Ovary (tissue), 9 donors: ENCODE measurements around the gene CTAG1B. TPM values are rescaled to one million over a fixed set of nuclear protein-coding genes. Genes with fewer than 3 reads are reported as not detected.
"Not testable (repeated sequence)": the region's sequence is repeated elsewhere in the genome, so short reads cannot be mapped to it uniquely, and the experiment has no call there.

Experiments used
- DNase-seq, 5 donors: peaks; one replicate each; pipeline ENCODE4 v3.0.0-alpha.2; 2019 to 2020
- H3K27ac ChIP-seq, 2 donors: fragments of 200-600 bp; one replicate each; pipeline versions ENCODE4 v1.5.1 to v1.8.0; 2019 to 2022
- H3K27me3 ChIP-seq: fragments of 200-600 bp; one replicate; pipeline ENCODE4 v1.8.0; 2022
- H3K36me3 ChIP-seq: fragments of 200-600 bp; sonication (generic); one replicate; pipeline ENCODE4 v1.5.1; 2019
- H3K4me1 ChIP-seq: one replicate; pipeline ENCODE4 v1.8.1; 2013; ENCODE audit warnings: mild to moderate bottlenecking, moderate library complexity; ENCODE audit not compliant: insufficient read depth
- H3K4me3 ChIP-seq: fragments of 200-600 bp; sonication (generic); one replicate; pipeline ENCODE4 v1.5.1; 2017
- H3K9me3 ChIP-seq, 2 donors: fragments of 200-600 bp in 1 of 2; sonication (generic) in 1 of 2; one replicate each; pipeline versions ENCODE4 v1.5.1 to v1.8.1; 2013 to 2019; ENCODE audit warnings: mild to moderate bottlenecking in 1 of 2, moderate library complexity in 1 of 2
- CTCF ChIP-seq, 3 donors: fragments of 450-650 bp in 2 of 3; fragments of 200-600 bp in 1 of 3; IDR thresholded peaks; one replicate each; pipeline versions ENCODE4 v1.5.1 to v1.8.0; 2016 to 2022; ENCODE audit warnings: antibody characterized with exemption in 3 of 3, mild to moderate bottlenecking in 1 of 3
- EP300 ChIP-seq: sonication (generic); formaldehyde crosslinking; IDR thresholded peaks from one replicate; pipeline ENCODE4 v1.6.1; 2017; ENCODE audit warnings: antibody characterized with exemption
- POLR2A ChIP-seq: fragments of 450-650 bp; IDR thresholded peaks from one replicate; pipeline ENCODE4 v1.6.1; 2017; ENCODE audit warnings: antibody characterized with exemption, mild to moderate bottlenecking, moderate library complexity
- WGBS, 3 donors: extraction: QIAGEN DNeasy Blood & Tissue Kit in 1 of 3; methylation state at CpG; one replicate each; pipeline versions ENCODE4 v1.1.5 to v1.1.7; 2013 to 2017; 5-methylcytosine and 5-hydroxymethylcytosine counted together
- intact Hi-C, 4 donors: fragments of 100-400 bp; cut with DNase I; formaldehyde crosslinking; loops; one replicate each; pipeline versions ENCODE4 v1.11.0 to v1.15.1; 2022 to 2023
- polyA plus RNA-seq, 2 donors: library from polyadenylated mRNA; stranded (reverse); fragments of 200-250 nt in 1 of 2; fragments of 350-450 nt in 1 of 2; fragmentation: Illumina TruSeq in 1 of 2; extraction: RNeasy Lipid Tissue Mini Kit (QIAGEN cat#74804) in 1 of 2; gene quantifications; one replicate each; pipeline ENCODE4 v1.2.3, GENCODE V29; 2013 to 2014
- total RNA-seq, 7 donors: library from RNA; depleted of rRNA in 2 of 7; stranded (reverse); fragments of >200 nt in 2 of 7; fragmentation: NEBNext Ultra II Directional in 3 of 7; extraction: Animal tissue kit (Norgen Biotek cat#: 25700) in 3 of 7; gene quantifications; one replicate each; pipeline versions ENCODE4 v1.1.0 to v1.2.4, GENCODE V29; 2016 to 2023
- donor health status: DM: no; HTN: no; CAD: no; lungs with moderate emphysema.
- donor health status: DM: no; HTN: no; CAD: no.
- donor health status: Bipolar disorder and iron deficiency.
- donor health status: DM: yes; HTN: yes; CAD: no.
- donor health status: DM: no; HTN: no; CAD: no.
- donor health status: DM: yes; HTN: yes; CAD: no.

Gene CTAG1B
- total and polyA plus RNA-seq, 9 donors: 0.15 TPM; not detected in 8

GRCh38 chrX:154594491-154594890 is 24.6 kb downstream of the CTAG1B start:
- Histone ChIP-seq H3K27ac (no peak overlapping the region), H3K4me1 (no peaks in the 10 kb centered on the region), H3K4me3 (no peak overlapping the region), H3K9me3 (no peaks in the 10 kb centered on the region), H3K36me3 (no peaks in the 10 kb centered on the region), H3K27me3 (no peaks in the 10 kb centered on the region)
- 67 to 74% (median 71%) methylated on average over 4 of the region's 4 CpGs for WGBS, 3 donors
- intact Hi-C loops: no loop called here
- no peak for TF ChIP-seq EP300
- TF ChIP-seq POLR2A: no peak
- TF ChIP-seq CTCF (IDR thresholded peaks at IDR 0.05): no peak
- DNase-seq: no peak

GRCh38 chrX:154593201-154593600 is 25.9 kb downstream of the CTAG1B start:
- DNase-seq: no peak
- intact Hi-C loops: no loop called here
- Histone ChIP-seq H3K27ac (no peak overlapping the region), H3K27me3 (no peaks in the 10 kb centered on the region), H3K4me1 (no peaks in the 10 kb centered on the region), H3K36me3 (no peaks in the 10 kb centered on the region), H3K4me3 (no peak overlapping the region), H3K9me3 (no peaks in the 10 kb centered on the region)
- WGBS, 3 donors: 79 to 83% (median 81%) methylated on average over 5 of the region's 5 CpGs
- TF ChIP-seq POLR2A: no peak
- TF ChIP-seq CTCF (IDR thresholded peaks at IDR 0.05): no peak
- no peak for TF ChIP-seq EP300

- no peak for TF ChIP-seq POLR2A
- TF ChIP-seq EP300: no peak
- no peak for TF ChIP-seq CTCF (IDR thresholded peaks at IDR 0.05)
- no peaks in the 10 kb centered on the region for H3K27me3 ChIP-seq
- H3K9me3 ChIP-seq: no peaks in the 10 kb centered on the region
- no peak overlapping the region for H3K27ac ChIP-seq
- WGBS, 3 donors: 86 to 87% (median 87%) methylated on average over 5 of the region's 5 CpGs
- peak in 1 of 5 donors; percentile 2 for DNase-seq
- H3K36me3 ChIP-seq: no peaks in the 10 kb centered on the region
- no peaks in the 10 kb centered on the region for H3K4me1 ChIP-seq
- H3K4me3 ChIP-seq: no peak overlapping the region
- intact Hi-C loops: no loop called here
Measured at GRCh38 chrX:154592505-154592904, 26.6 kb downstream of the CTAG1B start.

GRCh38 chrX:154590415-154590814 is 28.7 kb downstream of the CTAG1B start:
- DNase-seq, H3K9me3 ChIP-seq, H3K4me3 ChIP-seq, H3K4me1 ChIP-seq, intact Hi-C loops, H3K27ac ChIP-seq, H3K27me3 ChIP-seq, H3K36me3 ChIP-seq: not testable (repeated sequence)
- WGBS, 3 donors: 20 to 41% methylated on average over 3 to 6 of the region's 13 CpGs; no CpG with 5 or more reads in 1 of the 3 donors

- not testable (repeated sequence) for DNase-seq, H3K9me3 ChIP-seq
Measured at GRCh38 chrX:154584585-154585183, 34.4 kb downstream of the CTAG1B start, which contains the start of gene CTAG1A. TSS of gene CTAG1A (plus strand) at chrX:154585133. CDS start at chrX:154585207, 74 bp downstream.

GRCh38 chrX:154582994-154583393 is 36.1 kb downstream of the CTAG1B start:
- WGBS, 3 donors: no CpG with 5 or more reads among the region's 8 CpGs
- not testable (repeated sequence) for DNase-seq

More at GRCh38 chrX:154584585-154585183, 34.4 kb downstream of the CTAG1B start, which contains the start of gene CTAG1A:
- intact Hi-C loops, H3K36me3 ChIP-seq, H3K27me3 ChIP-seq, H3K4me1 ChIP-seq, H3K27ac ChIP-seq, H3K4me3 ChIP-seq: not testable (repeated sequence)
- WGBS, 3 donors: no CpG with 5 or more reads among the region's 39 CpGs

GRCh38 chrX:154575076-154575475 is 44.0 kb downstream of the CTAG1B start:
- WGBS, 3 donors: no CpG with 5 or more reads among the region's 5 CpGs
- H3K36me3 ChIP-seq, H3K4me1 ChIP-seq, H3K27ac ChIP-seq, intact Hi-C loops, H3K4me3 ChIP-seq, H3K9me3 ChIP-seq, DNase-seq, H3K27me3 ChIP-seq: not testable (repeated sequence)

More at GRCh38 chrX:154582994-154583393, 36.1 kb downstream of the CTAG1B start:
- H3K27me3 ChIP-seq, H3K36me3 ChIP-seq, H3K9me3 ChIP-seq, H3K4me3 ChIP-seq, intact Hi-C loops, H3K4me1 ChIP-seq, H3K27ac ChIP-seq: not testable (repeated sequence)

GRCh38 chrX:154573061-154573460 is 46.0 kb downstream of the CTAG1B start:
- intact Hi-C loops: not testable (repeated sequence)
- WGBS, 3 donors: no CpG with 5 or more reads among the region's 10 CpGs

GRCh38 chrX:154570361-154570760 is 48.7 kb downstream of the CTAG1B start:
- intact Hi-C loops, DNase-seq, H3K27me3 ChIP-seq, H3K9me3 ChIP-seq, H3K36me3 ChIP-seq, H3K4me3 ChIP-seq, H3K4me1 ChIP-seq, H3K27ac ChIP-seq: not testable (repeated sequence)
- no CpG with 5 or more reads among the region's 11 CpGs for WGBS, 3 donors

More at GRCh38 chrX:154573061-154573460, 46.0 kb downstream of the CTAG1B start:
- not testable (repeated sequence) for H3K36me3 ChIP-seq, H3K4me3 ChIP-seq, H3K27ac ChIP-seq, H3K9me3 ChIP-seq, H3K27me3 ChIP-seq, DNase-seq, H3K4me1 ChIP-seq
